ENCODE data around the gene AKR1C3. TPM values are rescaled to one million over a fixed set of nuclear protein-coding genes. Genes with fewer than 3 reads are reported as not detected.
"Not testable (repeated sequence)": the region's sequence is repeated elsewhere in the genome, so short reads cannot be mapped to it uniquely, and the experiment has no call there.

AKR1C3 gene
- total RNA-seq, 1 donor from 2014 or later = 2.4 TPM

DNA sequence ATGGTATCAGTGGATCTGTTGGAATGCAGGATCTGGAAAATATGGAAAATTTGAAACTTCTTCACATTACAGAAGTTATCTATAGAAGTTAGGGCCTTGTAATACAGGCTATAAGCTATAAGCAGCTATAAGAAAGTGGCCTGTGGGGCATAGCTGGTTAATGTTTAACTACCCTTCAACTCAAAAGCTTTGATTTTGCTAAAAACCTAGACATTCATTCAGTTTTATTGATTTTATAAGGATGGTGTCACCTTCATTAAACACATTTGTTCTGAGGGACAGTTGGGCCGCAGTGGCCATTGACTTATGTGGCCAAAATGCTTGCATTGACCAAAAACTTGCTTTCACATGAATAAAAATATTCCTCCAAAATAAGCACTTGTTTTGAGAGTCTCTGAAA lies 13.1 kb upstream of the AKR1C3 start:
- no peak for FAIRE-seq

DNA sequence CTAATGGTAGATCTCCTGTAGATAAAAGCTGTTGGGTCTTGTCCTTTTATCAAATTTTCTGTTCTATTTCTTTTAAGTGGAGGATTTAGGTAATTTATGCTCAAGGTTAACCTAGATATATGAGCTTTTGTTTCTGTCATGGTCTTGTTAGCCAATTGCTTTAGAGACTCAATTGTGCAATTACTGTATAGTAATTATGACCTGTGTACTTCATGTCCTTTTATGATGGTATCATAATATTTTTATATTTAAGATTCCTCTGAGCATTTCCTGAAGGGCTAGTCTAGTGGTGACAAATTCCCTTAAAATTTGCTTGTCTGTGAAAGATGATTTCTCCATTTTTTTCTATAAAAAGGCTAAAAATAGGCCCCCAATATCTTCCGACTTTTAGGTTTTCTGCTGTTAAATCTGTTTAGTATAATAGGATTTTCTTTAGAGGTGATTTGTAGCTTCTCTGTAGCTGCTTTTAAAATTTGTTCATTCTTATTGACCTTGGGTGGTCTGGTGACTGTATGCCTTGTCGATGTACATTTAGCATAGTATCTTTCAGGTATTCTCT lies 5.4 kb upstream of the AKR1C3 start:
- no peak for DNase-seq (ENCODE audit: low spot score in 2 of 2)
- FAIRE-seq = no peak

More for the DNA sequence above, 13.1 kb upstream of the AKR1C3 start:
- no peak for DNase-seq (ENCODE audit: low spot score in 2 of 2)

DNA sequence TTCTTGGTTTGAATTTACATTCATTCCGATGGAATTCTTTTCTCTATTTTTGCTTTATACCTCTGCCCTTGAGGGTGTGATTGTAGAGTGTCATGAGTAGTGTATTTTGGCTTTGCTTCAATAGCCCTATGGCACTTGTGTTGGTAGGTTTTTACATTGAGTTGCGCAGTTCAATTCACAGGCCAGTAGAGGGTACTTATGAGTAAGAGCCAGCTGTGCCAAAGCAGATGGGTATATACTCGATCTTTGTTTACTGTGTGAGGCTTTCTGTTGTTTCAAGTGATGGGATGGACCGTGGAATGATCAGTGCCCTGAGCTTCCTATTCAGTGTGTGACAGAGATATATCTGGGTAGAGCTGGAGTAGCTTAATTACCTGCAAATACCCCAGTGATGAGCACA lies 4.3 kb upstream of the AKR1C3 start:
- DNase-seq (ENCODE audit: low spot score in 2 of 2) (no peak), FAIRE-seq (no peak)

DNA sequence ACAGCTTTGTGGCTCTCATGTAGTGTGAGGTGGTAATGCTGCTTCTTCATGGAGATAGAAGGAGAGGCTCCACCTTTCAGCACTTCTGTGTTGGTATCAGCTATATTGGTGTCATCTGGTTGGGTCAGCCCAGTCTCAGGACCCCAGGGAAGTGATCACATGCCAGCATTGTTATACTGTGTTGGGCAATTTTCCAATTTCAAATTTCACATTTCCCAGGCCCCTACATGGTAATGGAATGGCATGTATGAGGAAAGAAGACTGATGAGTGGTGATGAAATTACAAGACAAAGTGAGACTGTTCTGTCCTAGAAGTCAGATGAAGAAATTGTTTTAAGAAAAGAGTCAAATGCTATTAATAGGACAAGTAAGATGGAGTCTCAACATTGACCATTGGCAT lies 3.7 kb upstream of the AKR1C3 start:
- FAIRE-seq = no peak

DNA sequence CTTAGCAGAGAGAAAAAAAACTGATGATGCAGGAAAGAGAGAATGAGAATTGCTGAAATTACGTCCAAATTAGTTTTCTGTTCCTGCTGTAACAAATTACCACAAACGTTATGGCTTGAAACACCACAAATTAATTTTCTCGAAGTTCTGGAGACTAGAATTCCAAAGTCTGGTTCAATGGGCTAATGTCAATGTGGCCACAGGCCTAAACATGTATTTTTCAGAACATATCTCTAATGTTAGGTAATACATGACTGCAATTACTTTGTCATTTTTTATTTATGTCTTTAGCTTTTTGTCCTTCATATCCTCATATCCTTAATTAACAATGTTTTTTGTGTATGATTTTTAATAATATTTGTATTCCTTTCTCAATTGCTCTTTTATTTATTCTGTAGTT lies 3.0 kb upstream of the AKR1C3 start:
- no peak for DNase-seq (ENCODE audit: low spot score in 2 of 2)
- FAIRE-seq = no peak

More for the DNA sequence above, 3.7 kb upstream of the AKR1C3 start:
- DNase-seq (ENCODE audit: low spot score in 2 of 2) = no peak

DNA sequence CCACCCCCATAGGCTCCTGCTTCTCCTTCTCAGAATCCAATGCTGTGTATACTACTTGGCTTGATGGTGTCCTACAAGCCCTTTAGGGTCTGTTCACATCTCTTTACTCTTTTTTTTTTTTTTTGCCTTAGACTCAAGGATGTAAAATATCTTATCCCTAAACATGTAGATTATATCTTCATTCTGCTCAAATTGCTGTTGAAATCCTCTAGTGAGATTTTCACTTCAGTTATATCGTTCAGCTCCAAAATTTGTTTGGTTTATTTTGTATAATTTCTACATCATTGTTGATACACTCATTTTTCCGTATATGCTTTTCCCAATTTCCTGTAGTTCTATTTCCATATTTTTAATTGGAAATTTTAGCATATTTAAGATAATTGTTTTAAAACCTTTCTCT lies 1.8 kb upstream of the AKR1C3 start:
- DNase-seq (ENCODE audit: low spot score in 2 of 2) (no peak), FAIRE-seq (no peak)

DNA sequence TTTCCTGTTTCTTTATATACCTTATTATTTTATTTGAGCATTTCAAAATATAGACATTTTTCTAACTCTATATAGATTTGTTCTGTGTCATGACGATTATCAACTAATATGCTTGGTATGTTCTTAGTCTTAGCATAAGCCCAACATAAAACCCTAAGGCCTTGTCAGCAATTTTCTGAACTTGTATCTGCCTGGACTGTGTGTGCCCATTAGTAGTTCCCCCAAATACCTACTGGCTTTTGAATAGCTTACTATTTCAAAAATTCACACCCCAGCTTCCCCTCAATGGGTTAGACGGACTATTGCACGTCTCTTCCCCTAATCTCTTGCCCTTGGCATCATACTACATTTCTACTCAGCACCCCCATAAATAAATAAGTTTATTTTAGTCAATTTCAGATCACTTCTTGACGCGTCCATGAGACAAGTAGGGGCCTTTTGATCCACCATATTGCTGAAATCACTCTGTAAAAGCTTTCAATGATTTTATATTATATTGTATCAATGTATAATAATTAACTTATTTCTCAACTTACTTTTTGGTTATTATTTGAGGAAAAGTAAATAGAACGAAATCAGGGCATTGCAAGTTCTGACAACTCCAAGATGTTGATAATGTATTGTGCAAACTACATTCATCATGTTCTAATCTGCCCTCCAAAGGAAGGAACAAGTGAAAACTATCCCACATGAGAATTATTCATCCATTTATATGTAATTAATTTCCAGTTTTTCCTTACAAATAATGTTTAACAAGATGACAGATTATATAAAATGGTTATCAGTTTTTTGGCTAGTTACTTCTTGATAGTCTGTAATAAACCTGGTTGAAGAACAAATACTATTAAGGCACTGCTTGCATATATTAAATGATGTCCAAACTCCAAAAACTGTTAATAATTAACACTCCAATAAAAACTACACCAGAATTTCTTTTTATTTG lies 1.1 kb upstream of the AKR1C3 start:
- FAIRE-seq = no peak
- DNase-seq (ENCODE audit: low spot score in 2 of 2) = no peak

DNA sequence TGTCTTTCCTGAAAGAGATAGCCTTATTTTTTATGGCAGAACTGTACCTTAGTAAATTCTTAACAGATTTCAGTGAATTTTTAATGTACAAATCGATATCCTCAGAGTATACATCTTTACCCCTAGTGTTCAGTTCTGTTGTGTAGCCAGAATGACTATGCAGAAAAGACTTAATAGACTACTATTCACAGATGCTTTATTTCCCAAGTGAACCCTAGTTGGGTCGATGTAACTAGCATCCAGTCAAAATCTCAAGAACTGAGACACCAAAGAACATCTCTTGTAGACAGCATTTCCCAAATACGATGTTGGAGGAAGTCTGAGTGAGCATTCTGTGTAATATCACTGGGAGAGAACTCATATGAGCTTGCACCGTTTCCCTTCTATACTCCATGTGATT lies 1.5 kb downstream of the AKR1C3 start:
- no peak for FAIRE-seq
- no peak for DNase-seq (ENCODE audit: low spot score in 2 of 2)

DNA sequence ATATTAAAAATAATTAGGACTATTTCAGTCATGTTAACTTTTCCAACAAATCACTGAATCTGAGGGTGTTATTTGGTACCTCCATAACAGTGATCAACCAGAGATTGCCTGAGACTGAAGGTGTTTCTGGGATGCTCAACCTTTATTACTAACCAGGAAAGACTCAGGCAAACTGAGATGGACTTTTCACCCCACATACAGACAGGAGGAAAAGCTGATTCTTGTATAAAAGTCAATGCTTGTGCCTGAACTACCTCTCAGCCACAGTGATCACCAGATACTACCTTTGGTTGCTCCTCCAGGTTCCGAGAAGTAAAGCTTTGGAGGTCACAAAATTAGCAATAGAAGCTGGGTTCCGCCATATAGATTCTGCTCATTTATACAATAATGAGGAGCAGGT lies 1.9 kb downstream of the AKR1C3 start:
- FAIRE-seq (no peak), DNase-seq (ENCODE audit: low spot score in 2 of 2) (no peak)

DNA sequence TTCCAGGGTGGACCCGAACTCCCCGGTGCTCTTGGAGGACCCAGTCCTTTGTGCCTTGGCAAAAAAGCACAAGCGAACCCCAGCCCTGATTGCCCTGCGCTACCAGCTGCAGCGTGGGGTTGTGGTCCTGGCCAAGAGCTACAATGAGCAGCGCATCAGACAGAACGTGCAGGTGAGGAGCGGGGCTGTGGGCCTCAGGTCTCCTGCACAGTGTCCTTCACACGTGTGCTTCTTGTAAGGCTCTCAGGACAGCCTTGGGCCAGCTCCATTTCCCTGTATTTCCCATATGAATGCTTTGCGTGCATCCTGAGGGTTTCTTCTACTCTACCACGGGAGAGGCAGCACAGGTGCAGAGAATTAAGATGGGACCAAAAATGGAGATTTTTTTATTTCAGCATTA lies 8.3 kb downstream of the AKR1C3 start:
- DNase-seq (ENCODE audit: low spot score in 2 of 2); FAIRE-seq: not testable (repeated sequence)

DNA sequence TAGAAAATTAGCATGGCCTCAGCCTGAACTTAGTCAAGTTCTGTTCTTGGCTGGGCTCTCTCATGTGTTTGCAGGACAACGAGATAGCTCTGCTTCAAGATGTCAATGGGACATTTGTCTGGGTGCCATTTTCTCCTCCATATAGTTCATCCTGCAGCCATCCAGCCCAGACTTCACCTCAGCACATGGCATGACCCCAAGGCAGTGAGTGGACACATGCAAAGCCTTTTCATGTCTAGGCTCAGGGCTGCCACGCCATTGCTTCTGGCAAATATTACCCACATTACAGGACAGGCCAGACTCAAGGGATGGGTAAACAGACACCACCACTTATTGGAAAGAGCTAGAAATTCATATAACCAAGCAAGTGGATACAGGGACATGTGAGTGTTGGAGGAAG lies 9.3 kb downstream of the AKR1C3 start:
- FAIRE-seq (no peak), DNase-seq (ENCODE audit: low spot score in 2 of 2) (no peak)

DNA sequence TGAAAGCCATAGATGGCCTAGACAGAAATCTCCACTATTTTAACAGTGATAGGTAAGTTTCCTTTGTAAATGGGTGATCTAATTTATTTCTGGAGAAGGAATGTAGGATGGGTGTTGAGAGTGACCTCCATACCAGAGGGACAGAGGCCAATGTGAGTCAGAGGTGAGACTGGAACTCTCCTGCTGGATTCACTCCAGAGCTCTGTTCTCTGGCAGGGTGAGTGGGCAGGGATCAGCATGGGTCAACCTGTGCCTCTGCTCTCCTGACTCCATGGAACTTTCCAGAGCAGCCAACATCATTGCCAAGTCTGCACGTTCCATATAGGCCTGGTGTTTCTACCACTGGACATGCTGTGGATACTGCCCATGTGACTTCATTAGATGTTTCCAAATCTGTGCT lies 11.4 kb downstream of the AKR1C3 start:
- no peak for DNase-seq (ENCODE audit: low spot score in 2 of 2)
- no peak for FAIRE-seq

DNA sequence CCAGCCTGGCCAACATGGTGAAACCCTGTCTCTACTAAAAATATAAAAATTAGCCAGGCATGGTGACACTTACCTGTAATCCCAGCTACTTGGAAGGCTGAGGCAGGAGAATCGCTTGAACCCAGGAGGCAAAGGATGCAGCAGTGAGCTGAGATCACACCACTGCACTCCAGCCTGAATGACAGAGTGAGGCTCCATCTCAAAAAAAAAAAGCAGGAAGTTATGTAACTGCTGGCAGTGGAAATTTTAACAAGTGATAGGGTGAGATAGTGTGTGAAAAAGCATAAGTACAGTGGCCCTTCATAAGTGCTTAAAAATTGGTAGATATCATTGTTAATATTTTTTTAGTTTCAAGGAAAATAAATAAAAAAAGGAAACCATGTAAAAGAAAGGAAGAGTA lies 12.3 kb downstream of the AKR1C3 start:
- FAIRE-seq (no peak), DNase-seq (ENCODE audit: low spot score in 2 of 2) (no peak)

DNA sequence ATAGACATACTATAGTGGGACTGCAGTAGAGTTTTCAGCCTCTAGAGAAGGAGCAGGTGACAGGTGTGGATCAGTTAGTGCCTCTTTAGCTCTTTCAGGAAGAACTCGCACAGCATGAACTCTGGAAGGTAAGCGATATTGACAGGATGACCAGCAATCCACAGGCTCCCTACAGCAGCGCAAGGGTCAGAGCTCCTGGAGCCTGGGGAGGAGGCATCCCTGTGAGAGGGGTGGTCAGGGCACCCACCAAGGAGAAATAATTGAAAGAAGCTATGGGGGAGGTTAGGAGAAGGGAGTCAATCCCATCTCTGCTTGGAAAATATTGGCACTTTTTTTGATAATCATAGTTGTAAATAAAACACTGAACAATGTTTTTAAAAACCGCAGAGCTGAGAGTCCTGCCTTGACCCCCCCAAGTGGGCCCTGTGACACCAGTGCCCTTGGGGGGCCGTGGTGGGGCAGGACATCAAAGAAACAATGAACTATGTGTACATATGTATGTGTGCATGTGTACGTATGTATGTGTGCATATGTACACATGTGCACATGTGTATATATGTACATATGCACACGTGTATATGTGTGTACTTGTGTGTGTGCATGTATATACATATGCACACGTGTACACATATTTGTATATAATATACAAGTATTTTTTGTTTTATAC lies 13.8 kb downstream of the AKR1C3 start:
- no peak for DNase-seq (ENCODE audit: low spot score in 2 of 2)
- no peak for FAIRE-seq

DNA sequence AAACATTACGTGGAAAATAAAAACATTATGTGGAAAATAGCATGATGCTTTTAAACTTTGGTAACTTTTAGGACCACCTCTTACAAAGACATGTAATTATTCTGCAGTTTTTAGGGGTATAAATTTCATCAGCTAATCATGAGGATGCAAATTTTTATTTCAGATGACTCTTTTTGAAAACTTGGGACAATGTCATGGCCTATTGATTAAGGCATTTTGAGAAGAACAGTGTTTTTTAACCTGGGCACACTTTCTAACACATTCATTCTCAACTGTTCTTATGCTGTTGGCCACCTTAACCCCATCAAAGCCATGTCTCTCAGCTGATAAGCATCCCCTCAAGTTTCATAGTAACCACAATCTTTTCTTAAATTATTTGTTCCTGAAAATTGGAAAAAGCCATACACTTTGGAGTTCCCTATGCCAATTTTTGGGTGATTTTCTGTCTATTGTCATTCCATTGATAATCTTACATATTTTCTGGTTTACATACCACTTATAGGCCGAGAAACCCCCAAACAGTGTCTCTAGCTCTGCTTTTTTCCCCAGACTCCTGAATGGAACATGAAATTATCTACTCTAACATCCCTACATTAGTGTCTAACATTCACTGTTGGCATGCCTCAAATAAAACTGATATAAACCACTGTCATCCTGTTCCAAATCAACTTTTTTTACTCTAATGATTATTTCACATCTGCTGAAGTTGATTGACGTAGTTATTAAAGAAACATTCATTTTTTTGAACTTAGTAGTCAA lies 14.6 kb downstream of the AKR1C3 start:
- FAIRE-seq (no peak), DNase-seq (ENCODE audit: low spot score in 2 of 2) (no peak)

DNA sequence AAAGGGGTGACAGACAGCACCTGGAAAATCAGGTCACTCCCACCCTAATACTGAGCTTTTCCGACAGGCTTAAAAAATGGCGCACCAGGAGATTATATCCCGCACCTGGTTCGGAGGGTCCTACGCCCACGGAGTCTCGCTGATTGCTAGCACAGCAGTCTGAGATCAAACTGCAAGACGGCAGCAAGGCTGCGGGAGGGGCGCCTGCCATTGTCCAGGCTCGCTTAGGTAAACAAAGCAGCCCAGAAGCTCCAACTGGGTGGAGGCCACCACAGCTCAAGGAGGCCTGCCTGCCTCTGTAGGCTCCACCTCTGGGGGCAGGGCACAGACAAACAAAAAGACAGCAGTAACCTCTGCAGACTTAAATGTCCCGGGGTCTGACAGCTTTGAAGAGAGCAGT lies 15.6 kb downstream of the AKR1C3 start:
- DNase-seq (ENCODE audit: low spot score in 2 of 2); FAIRE-seq: not testable (repeated sequence)

DNA sequence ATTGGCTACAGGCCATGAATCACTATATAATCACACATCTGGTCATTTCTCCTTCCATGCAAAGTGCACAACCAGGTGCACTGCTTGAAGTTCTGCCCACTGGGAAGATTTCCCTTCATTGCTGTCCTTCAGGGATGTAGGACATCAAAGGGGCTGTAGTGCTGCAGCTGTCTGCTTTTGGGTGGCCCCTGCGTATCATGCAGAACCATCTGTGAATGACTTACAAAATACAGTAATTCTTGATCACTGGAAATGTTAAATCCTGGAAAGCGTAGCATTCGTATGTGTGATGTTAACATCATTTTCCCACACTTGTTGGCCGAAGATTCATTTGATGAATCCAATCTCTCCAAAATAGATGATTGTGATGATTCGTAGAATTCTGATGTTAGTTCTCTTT lies 22.4 kb downstream of the AKR1C3 start:
- no peak for FAIRE-seq
- DNase-seq (ENCODE audit: low spot score in 2 of 2) = no peak

DNA sequence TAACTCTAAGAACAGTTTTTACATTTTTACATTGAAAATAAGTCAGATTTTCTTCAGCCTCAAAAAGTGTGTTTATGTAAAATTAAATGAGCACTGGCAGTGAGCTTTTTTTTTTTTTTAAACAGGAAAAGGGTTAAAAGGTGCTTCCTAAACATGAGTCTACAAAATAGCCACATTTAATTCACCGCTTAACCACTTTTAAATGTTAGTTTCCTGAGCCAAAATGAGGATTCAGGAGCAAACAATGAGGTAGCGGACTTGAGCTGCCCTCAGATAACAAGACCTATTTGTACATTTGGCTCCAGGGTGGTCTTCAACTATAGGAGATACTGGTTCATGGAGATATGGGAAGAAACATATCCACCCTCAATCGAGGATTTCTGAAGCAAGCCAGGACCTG lies 22.8 kb downstream of the AKR1C3 start:
- FAIRE-seq (no peak), DNase-seq (ENCODE audit: low spot score in 2 of 2) (no peak)

DNA sequence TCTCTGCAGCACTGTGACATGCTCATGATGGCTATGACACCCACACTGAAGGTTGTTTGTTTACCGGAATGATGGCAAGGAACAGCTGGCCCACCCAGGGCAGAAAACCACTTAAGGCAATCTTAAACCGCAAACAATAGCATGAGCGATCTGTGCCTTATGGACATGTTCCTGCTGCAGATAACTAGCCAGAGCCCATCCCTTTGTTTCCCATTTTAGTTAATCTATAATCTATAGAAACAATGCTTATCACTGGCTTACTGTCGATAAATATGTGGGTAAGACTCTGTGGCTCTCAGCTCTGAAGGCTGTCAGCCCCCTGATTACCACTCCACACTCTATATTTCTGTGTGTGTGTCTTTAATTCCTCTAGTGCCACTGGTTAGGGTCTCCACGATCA lies 25.8 kb downstream of the AKR1C3 start:
- not testable (repeated sequence) for FAIRE-seq; DNase-seq (ENCODE audit: low spot score in 2 of 2)

DNA sequence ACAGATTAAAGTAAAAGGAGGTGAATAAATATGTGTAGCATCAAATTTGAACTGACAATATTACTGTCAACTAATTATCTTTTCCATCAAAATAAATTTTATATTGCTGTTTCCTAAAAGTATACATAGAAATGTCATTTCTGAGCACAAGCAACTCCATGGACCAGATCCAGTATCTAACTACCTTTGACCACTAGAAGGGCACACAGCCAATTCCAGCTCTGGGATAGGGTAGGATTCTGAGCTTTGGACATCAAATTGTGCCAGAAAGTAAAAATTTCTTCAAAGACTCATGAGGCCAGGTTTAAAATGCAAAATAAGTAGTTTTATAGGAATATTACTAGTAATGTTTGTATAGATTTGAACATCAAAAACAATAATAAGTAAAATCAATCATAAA lies 29.7 kb downstream of the AKR1C3 start:
- DNase-seq (ENCODE audit: low spot score in 2 of 2) (no peak), FAIRE-seq (no peak)

Data from frontal cortex (tissue), 4 donors.